Activated T-cell treated with anti-CD3 and anti-CD28 coated beads, Interleukin-2, amount 50 U/mL, for 4 hours (primary cell): Measurements from ENCODE around the gene F2RL3. TPM values are rescaled to one million over a fixed set of nuclear protein-coding genes. Genes with fewer than 3 reads are reported as not detected.

Experiments
- ATAC-seq, 2 donors: fragments of 200-7000 bp; cut with Tn5 transposase; one replicate each; pipeline ENCODE4 v1.10.0; 2021
- DNase-seq: peaks from one replicate; pipeline ENCODE4 v3.0.0-alpha.2; 2020
- H3K27me3 Mint-ChIP-seq: one replicate; pipeline ENCODE4 v1.8.0; 2021; ENCODE audit warnings: low read depth, mixed read lengths
- H3K36me3 Mint-ChIP-seq: one replicate; pipeline ENCODE4 v1.8.0; 2022; ENCODE audit warnings: mixed read lengths; ENCODE audit not compliant: insufficient read depth
- H3K4me1 Mint-ChIP-seq: one replicate; pipeline ENCODE4 v1.8.0; 2021; ENCODE audit warnings: low read depth, mixed read lengths
- H3K4me3 Mint-ChIP-seq: one replicate; pipeline ENCODE4 v1.8.0; 2021; ENCODE audit warnings: mild to moderate bottlenecking, moderate library complexity, mixed read lengths
- H3K9me3 Mint-ChIP-seq: one replicate; pipeline ENCODE4 v1.8.0; 2021; ENCODE audit warnings: mixed read lengths
- total RNA-seq, 3 donors: library from RNA; stranded (reverse); gene quantifications; one replicate each; pipeline ENCODE4 v1.2.1, GENCODE V29; 2021

F2RL3 gene
- under 1 TPM; 0.05 to 0.24 (median 0.08) TPM for total RNA-seq

GRCh38 chr19:16888629-16889365 is at the start of gene F2RL3:
Gene F2RL3, plus strand, starts transcription at chr19:16888999. Its CDS starts 191 bp downstream, at chr19:16889190.
- Mint-ChIP-seq H3K9me3 (no peaks in the 10 kb centered on the region), H3K27me3 (peaks cover 18% of the 10 kb centered on the region), H3K4me3 (no peak within 1 kb of the TSS), H3K4me1 (peaks cover 11% of the 10 kb centered on the region), H3K36me3 (no peaks in the 10 kb centered on the region)
- DNase-seq (no peak), ATAC-seq (peak; percentile 17 to 28)

- Mint-ChIP-seq H3K4me3 (no peak overlapping the region), H3K9me3 (no peaks in the 10 kb centered on the region), H3K36me3 (peaks cover 32% of the 10 kb centered on the region), H3K4me1 (peaks cover 7% of the 10 kb centered on the region), H3K27me3 (no peaks in the 10 kb centered on the region)
- DNase-seq (no peak), ATAC-seq (no peak)
These were observed 47.3 kb upstream of the F2RL3 start for GRCh38 chr19:16841391-16841926.

GRCh38 chr19:16846901-16847300 is 41.9 kb upstream of the F2RL3 start:
- H3K4me1 Mint-ChIP-seq: peaks cover 4% of the 10 kb centered on the region
- no peak overlapping the region for H3K4me3 Mint-ChIP-seq
- no peaks in the 10 kb centered on the region for H3K27me3 Mint-ChIP-seq
- DNase-seq (no peak), ATAC-seq (no peak)
- no peaks in the 10 kb centered on the region for H3K9me3 Mint-ChIP-seq
- H3K36me3 Mint-ChIP-seq: peaks cover 48% of the 10 kb centered on the region

GRCh38 chr19:16847430-16847829 is 41.4 kb upstream of the F2RL3 start:
- no peak overlapping the region for H3K4me3 Mint-ChIP-seq
- DNase-seq (no peak), ATAC-seq (no peak)
- no peaks in the 10 kb centered on the region for H3K27me3 Mint-ChIP-seq
- peaks cover 4% of the 10 kb centered on the region for H3K4me1 Mint-ChIP-seq
- H3K9me3 Mint-ChIP-seq: no peaks in the 10 kb centered on the region
- H3K36me3 Mint-ChIP-seq: peaks cover 51% of the 10 kb centered on the region

- peaks cover 52% of the 10 kb centered on the region for H3K36me3 Mint-ChIP-seq
- H3K9me3 Mint-ChIP-seq: no peaks in the 10 kb centered on the region
- peaks cover 4% of the 10 kb centered on the region for H3K4me1 Mint-ChIP-seq
- DNase-seq (no peak), ATAC-seq (no peak)
- H3K4me3 Mint-ChIP-seq: no peak overlapping the region
- no peaks in the 10 kb centered on the region for H3K27me3 Mint-ChIP-seq
These were observed 39.6 kb upstream of the F2RL3 start for GRCh38 chr19:16849168-16849567.

- no peak for DNase-seq
- H3K36me3 Mint-ChIP-seq: peaks cover 53% of the 10 kb centered on the region
- H3K4me3 Mint-ChIP-seq: no peak overlapping the region
- no peak for ATAC-seq
- no peaks in the 10 kb centered on the region for H3K27me3 Mint-ChIP-seq
- no peaks in the 10 kb centered on the region for H3K4me1 Mint-ChIP-seq
- no peaks in the 10 kb centered on the region for H3K9me3 Mint-ChIP-seq
These were observed 38.7 kb upstream of the F2RL3 start for GRCh38 chr19:16850133-16850532.

- H3K27me3 Mint-ChIP-seq: no peaks in the 10 kb centered on the region
- no peak for ATAC-seq
- no peaks in the 10 kb centered on the region for H3K9me3 Mint-ChIP-seq
These were observed 37.6 kb upstream of the F2RL3 start for GRCh38 chr19:16851031-16851712.

GRCh38 chr19:16853066-16853465 is 35.7 kb upstream of the F2RL3 start:
- Mint-ChIP-seq H3K27me3 (no peaks in the 10 kb centered on the region), H3K4me3 (no peak overlapping the region), H3K9me3 (no peaks in the 10 kb centered on the region), H3K4me1 (no peaks in the 10 kb centered on the region), H3K36me3 (peaks cover 41% of the 10 kb centered on the region)
- DNase-seq (no peak), ATAC-seq (no peak)

More at GRCh38 chr19:16851031-16851712, 37.6 kb upstream of the F2RL3 start:
- H3K36me3 Mint-ChIP-seq: peaks cover 53% of the 10 kb centered on the region
- no peaks in the 10 kb centered on the region for H3K4me1 Mint-ChIP-seq
- DNase-seq: no peak
- no peak overlapping the region for H3K4me3 Mint-ChIP-seq

- H3K27me3 Mint-ChIP-seq: no peaks in the 10 kb centered on the region
- peaks cover 30% of the 10 kb centered on the region for H3K36me3 Mint-ChIP-seq
- DNase-seq (no peak), ATAC-seq (no peak)
- no peaks in the 10 kb centered on the region for H3K9me3 Mint-ChIP-seq
- H3K4me3 Mint-ChIP-seq: no peak overlapping the region
- H3K4me1 Mint-ChIP-seq: no peaks in the 10 kb centered on the region
These were observed 32.7 kb upstream of the F2RL3 start for GRCh38 chr19:16856091-16856490.

- H3K36me3 Mint-ChIP-seq: peaks cover 23% of the 10 kb centered on the region
These were observed 29.2 kb upstream of the F2RL3 start for GRCh38 chr19:16859626-16860025.

GRCh38 chr19:16860118-16860517 is 28.7 kb upstream of the F2RL3 start:
- ATAC-seq: no peak
- Mint-ChIP-seq H3K9me3 (no peaks in the 10 kb centered on the region), H3K36me3 (peaks cover 18% of the 10 kb centered on the region), H3K27me3 (no peaks in the 10 kb centered on the region), H3K4me3 (no peak overlapping the region), H3K4me1 (no peaks in the 10 kb centered on the region)
- no peak for DNase-seq

More at GRCh38 chr19:16859626-16860025, 29.2 kb upstream of the F2RL3 start:
- H3K4me3 Mint-ChIP-seq: no peak overlapping the region
- ATAC-seq: no peak
- H3K4me1 Mint-ChIP-seq: no peaks in the 10 kb centered on the region
- no peak for DNase-seq
- H3K9me3 Mint-ChIP-seq: no peaks in the 10 kb centered on the region
- H3K27me3 Mint-ChIP-seq: no peaks in the 10 kb centered on the region

- ATAC-seq: no peak
- no peak for DNase-seq
- Mint-ChIP-seq H3K36me3 (peaks cover 21% of the 10 kb centered on the region), H3K27me3 (no peaks in the 10 kb centered on the region), H3K4me3 (no peak overlapping the region), H3K4me1 (no peaks in the 10 kb centered on the region), H3K9me3 (no peaks in the 10 kb centered on the region)
These were observed 27.8 kb upstream of the F2RL3 start for GRCh38 chr19:16861011-16861410.

- no peaks in the 10 kb centered on the region for H3K4me1 Mint-ChIP-seq
- H3K27me3 Mint-ChIP-seq: no peaks in the 10 kb centered on the region
- H3K9me3 Mint-ChIP-seq: no peaks in the 10 kb centered on the region
- DNase-seq (no peak), ATAC-seq (no peak)
- peaks cover 21% of the 10 kb centered on the region for H3K36me3 Mint-ChIP-seq
- H3K4me3 Mint-ChIP-seq: no peak overlapping the region
These were observed 27.0 kb upstream of the F2RL3 start for GRCh38 chr19:16861834-16862233.

GRCh38 chr19:16862826-16863415 is 25.9 kb upstream of the F2RL3 start:
- Mint-ChIP-seq H3K27me3 (no peaks in the 10 kb centered on the region), H3K4me1 (no peaks in the 10 kb centered on the region), H3K9me3 (no peaks in the 10 kb centered on the region), H3K4me3 (no peak overlapping the region), H3K36me3 (peaks cover 24% of the 10 kb centered on the region)
- DNase-seq (no peak), ATAC-seq (no peak)
